ENCODE results near the gene PAQR6. TPM values are rescaled to one million over a fixed set of nuclear protein-coding genes. Genes with fewer than 3 reads are reported as not detected.

PAQR6 gene
- total and polyA plus RNA-seq, 7 donors, result 0.30 to 1.2 (median 0.73) TPM

DNA sequence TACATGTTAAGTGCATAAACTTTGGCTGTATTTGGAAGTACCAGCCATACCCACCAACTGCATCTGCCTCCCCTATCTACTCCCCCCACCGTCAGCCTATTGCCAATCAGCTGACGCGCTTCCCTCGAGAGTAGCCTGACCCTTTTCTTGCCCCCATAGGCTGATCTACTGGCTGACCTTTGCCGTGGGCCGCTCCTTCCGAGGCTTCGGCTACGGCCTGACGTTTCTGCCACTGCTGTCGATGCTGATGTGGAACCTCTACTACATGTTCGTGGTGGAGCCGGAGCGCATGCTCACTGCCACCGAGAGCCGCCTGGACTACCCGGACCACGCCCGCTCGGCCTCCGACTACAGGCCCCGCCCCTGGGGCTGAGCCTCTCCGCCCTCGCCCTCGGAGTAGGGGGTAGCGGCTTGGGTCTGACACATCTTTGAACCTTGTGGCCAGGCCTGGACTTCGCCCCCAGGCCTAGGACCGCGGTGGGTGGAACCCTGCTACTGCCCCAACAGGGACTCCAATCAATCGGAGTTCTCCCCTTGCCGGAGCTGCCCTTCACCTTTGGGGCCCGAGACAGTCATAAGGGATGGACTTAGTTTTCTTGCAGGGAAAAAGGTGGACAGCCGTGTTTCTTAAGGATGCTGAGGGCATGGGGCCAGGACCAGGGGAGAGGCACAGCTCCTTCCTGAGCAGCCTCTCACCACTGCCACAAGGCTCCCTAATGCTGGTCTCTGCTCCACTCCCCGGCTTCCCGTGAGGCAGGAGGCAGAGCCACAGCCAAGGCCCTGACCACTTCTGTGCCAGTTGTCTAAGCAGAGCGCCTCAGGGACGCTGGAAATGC, 43.6 kb upstream of the PAQR6 start:
- Histone ChIP-seq H3K4me3 (peak overlapping the region; percentile 56), H3K4me1 (no peaks in the 10 kb centered on the region), H3K27me3 (ENCODE audit: insufficient read depth in 3 of 3, low read length in 2 of 3) (no peaks in the 10 kb centered on the region), H3K9me3 (no peaks in the 10 kb centered on the region), H3K27ac (peak overlapping the region; percentile 43), H3K36me3 (ENCODE audit: insufficient read depth in 1 of 2, low read depth in 1 of 2) (peaks cover 0 to 39% of the 10 kb centered on the region in 2 donors)
- TF ChIP-seq, protein P1, sequence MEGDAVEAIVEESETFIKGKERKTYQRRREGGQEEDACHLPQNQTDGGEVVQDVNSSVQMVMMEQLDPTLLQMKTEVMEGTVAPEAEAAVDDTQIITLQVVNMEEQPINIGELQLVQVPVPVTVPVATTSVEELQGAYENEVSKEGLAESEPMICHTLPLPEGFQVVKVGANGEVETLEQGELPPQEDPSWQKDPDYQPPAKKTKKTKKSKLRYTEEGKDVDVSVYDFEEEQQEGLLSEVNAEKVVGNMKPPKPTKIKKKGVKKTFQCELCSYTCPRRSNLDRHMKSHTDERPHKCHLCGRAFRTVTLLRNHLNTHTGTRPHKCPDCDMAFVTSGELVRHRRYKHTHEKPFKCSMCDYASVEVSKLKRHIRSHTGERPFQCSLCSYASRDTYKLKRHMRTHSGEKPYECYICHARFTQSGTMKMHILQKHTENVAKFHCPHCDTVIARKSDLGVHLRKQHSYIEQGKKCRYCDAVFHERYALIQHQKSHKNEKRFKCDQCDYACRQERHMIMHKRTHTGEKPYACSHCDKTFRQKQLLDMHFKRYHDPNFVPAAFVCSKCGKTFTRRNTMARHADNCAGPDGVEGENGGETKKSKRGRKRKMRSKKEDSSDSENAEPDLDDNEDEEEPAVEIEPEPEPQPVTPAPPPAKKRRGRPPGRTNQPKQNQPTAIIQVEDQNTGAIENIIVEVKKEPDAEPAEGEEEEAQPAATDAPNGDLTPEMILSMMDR (IDR thresholded peaks at IDR 0.05), result no peak
- ATAC-seq, result peak; percentile 79 to 89 (median 87)
- 15 to 27% (median 16%) methylated on average over 36 to 37 of the region's 37 CpGs for WGBS, 3 donors
- intact Hi-C loops (cut with DNase I), result no loop called here
- DNase-seq, result peak; percentile 92

DNA sequence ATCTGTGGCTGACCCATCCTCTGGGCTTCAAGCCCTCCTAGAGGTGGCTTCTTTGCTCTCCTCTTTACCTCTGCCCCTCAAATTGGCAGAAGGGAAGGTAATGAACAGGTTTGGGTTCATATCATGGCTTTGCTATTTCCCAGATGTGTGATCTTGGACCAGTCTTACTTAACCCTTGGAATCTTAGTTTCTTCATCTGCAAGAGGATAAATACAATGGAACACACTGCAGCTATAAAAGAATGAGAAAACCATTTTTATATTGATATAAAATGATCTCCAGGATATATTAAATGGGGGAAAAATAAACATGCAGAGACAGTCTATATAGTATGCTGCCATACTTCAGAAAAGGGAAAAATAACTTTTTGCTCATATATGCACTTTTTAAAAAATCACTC, 42.0 kb upstream of the PAQR6 start:
- no peaks in the 10 kb centered on the region for H3K4me1 ChIP-seq
- TF ChIP-seq, protein P1 (IDR thresholded peaks at IDR 0.05), result no peak
- H3K4me3 ChIP-seq, result no peak overlapping the region
- H3K9me3 ChIP-seq, result no peaks in the 10 kb centered on the region
- no peak overlapping the region for H3K27ac ChIP-seq
- DNase-seq (no peak), ATAC-seq (no peak)
- H3K36me3 ChIP-seq (ENCODE audit: insufficient read depth in 1 of 2, low read depth in 1 of 2), result peaks cover 0 to 49% of the 10 kb centered on the region in 2 donors
- H3K27me3 ChIP-seq (ENCODE audit: insufficient read depth in 3 of 3, low read length in 2 of 3), result no peaks in the 10 kb centered on the region
- intact Hi-C loops (cut with DNase I), result no loop called here

DNA sequence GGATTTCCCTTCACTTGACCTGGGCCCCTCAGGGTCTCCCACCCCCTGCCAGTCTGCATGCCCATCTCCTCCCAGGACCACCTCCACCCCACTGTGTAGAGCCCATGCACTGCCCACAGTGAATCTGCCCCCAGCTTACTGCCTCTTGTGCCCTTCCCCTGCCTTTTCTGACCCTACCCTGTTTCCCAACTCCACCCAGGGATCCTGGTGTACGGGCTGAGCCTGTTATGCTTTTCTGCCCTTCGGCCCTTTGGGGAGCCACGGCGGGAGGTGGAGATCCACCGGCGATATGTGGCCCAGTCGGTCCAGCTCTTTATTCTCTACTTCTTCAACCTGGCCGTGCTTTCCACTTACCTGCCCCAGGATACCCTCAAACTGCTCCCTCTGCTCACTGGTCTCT, 38.2 kb upstream of the PAQR6 start:
- Histone ChIP-seq H3K4me1 (peaks cover 15% of the 10 kb centered on the region), H3K9me3 (no peaks in the 10 kb centered on the region), H3K27me3 (ENCODE audit: insufficient read depth in 3 of 3, low read length in 2 of 3) (no peaks in the 10 kb centered on the region), H3K36me3 (ENCODE audit: insufficient read depth in 1 of 2, low read depth in 1 of 2) (peaks cover 0 to 37% of the 10 kb centered on the region in 2 donors), H3K27ac (no peak overlapping the region), H3K4me3 (no peak overlapping the region)
- intact Hi-C loops (cut with DNase I), result no loop called here
- ATAC-seq (no peak), DNase-seq (no peak)
- TF ChIP-seq, protein P1 (IDR thresholded peaks at IDR 0.05), result no peak
- 91 to 95% (median 93%) methylated on average over 8 of the region's 8 CpGs for WGBS, 3 donors

DNA sequence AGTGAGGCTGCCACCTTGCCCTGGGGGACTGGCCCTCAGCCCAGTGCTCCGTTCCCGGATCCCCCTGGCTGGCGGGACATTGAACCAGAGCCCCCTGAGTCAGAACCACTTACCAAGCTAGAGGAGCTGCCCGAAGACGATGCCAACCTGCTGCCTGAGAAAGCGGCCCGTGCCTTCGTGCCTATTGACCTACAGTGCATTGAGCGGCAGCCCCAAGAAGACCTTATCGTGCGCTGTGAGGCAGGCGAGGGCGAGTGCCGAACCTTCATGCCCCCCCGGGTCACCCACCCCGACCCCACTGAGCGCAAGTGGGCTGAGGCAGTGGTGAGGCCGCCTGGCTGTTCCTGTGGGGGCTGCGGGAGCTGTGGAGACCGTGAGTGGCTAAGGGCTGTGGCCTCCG, 37.6 kb upstream of the PAQR6 start:
- TF ChIP-seq, protein P1 (IDR thresholded peaks at IDR 0.05), result no peak
- H3K4me1 ChIP-seq, result peaks cover 21% of the 10 kb centered on the region
- no peaks in the 10 kb centered on the region for H3K27me3 ChIP-seq (ENCODE audit: insufficient read depth in 3 of 3, low read length in 2 of 3)
- no peaks in the 10 kb centered on the region for H3K9me3 ChIP-seq
- 87 to 95% (median 92%) methylated on average over 20 to 21 of the region's 21 CpGs for WGBS, 3 donors
- no peak overlapping the region for H3K4me3 ChIP-seq
- DNase-seq, result no peak
- intact Hi-C loops (cut with DNase I), result no loop called here
- no peak for ATAC-seq
- H3K36me3 ChIP-seq (ENCODE audit: insufficient read depth in 1 of 2, low read depth in 1 of 2), result peaks cover 0 to 37% of the 10 kb centered on the region in 2 donors
- no peak overlapping the region for H3K27ac ChIP-seq

All from psoas muscle (tissue), 8 donors.